ENCODE data around the gene CYP17A1.
"Not testable (repeated sequence)": the region's sequence is repeated elsewhere in the genome, so short reads cannot be mapped to it uniquely, and the experiment has no call there.

Gene CYP17A1

GRCh38 chr10:102835007-102835482 is 2.2 kb downstream of the CYP17A1 start:
- peak; percentile 72 for DNase-seq

GRCh38 chr10:102834143-102834542 is 3.1 kb downstream of the CYP17A1 start:
- no peak for DNase-seq

GRCh38 chr10:102832987-102833386 is 4.2 kb downstream of the CYP17A1 start:
- no peak for DNase-seq

GRCh38 chr10:102832248-102832647 is 5.0 kb downstream of the CYP17A1 start:
- no peak for DNase-seq

- DNase-seq: no peak
These were observed 5.7 kb downstream of the CYP17A1 start for GRCh38 chr10:102831322-102832071.

- no peak for DNase-seq
These were observed 9.6 kb downstream of the CYP17A1 start for GRCh38 chr10:102827597-102827975.

GRCh38 chr10:102826148-102826796 is 10.9 kb downstream of the CYP17A1 start:
- no peak for DNase-seq

GRCh38 chr10:102824664-102825063 is 12.5 kb downstream of the CYP17A1 start:
- DNase-seq: no peak

- DNase-seq: no peak
These were observed 15.0 kb downstream of the CYP17A1 start for GRCh38 chr10:102822222-102822621.

GRCh38 chr10:102820008-102820407 is 17.2 kb downstream of the CYP17A1 start:
- DNase-seq: not testable (repeated sequence)

GRCh38 chr10:102819054-102819453 is 18.2 kb downstream of the CYP17A1 start:
- DNase-seq: no peak

- no peak for DNase-seq
These were observed 20.0 kb downstream of the CYP17A1 start for GRCh38 chr10:102817175-102817574.

- no peak for DNase-seq
These were observed 21.2 kb downstream of the CYP17A1 start for GRCh38 chr10:102815790-102816549.

GRCh38 chr10:102814873-102815661 is 22.1 kb downstream of the CYP17A1 start:
- no peak for DNase-seq

GRCh38 chr10:102814453-102814871 is 22.8 kb downstream of the CYP17A1 start:
- no peak for DNase-seq

- DNase-seq: no peak
These were observed 23.3 kb downstream of the CYP17A1 start for GRCh38 chr10:102813734-102814452.

- no peak for DNase-seq
These were observed 24.1 kb downstream of the CYP17A1 start for GRCh38 chr10:102813017-102813541.

GRCh38 chr10:102812231-102812876 is 24.9 kb downstream of the CYP17A1 start:
- no peak for DNase-seq

GRCh38 chr10:102811346-102811745 is 25.9 kb downstream of the CYP17A1 start:
- no peak for DNase-seq

GRCh38 chr10:102808380-102808779 is 28.8 kb downstream of the CYP17A1 start:
- no peak for DNase-seq

GRCh38 chr10:102804382-102805055 is 32.7 kb downstream of the CYP17A1 start:
- no peak for DNase-seq
